Left renal cortex interstitium (tissue), 4 donors: ENCODE results near the gene ANO10. TPM values are rescaled to one million over a fixed set of nuclear protein-coding genes. Genes with fewer than 3 reads are reported as not detected.

Experiments used
- DNase-seq, 4 donors: peaks; one replicate each; pipeline ENCODE4 v3.0.0-alpha.2; 2013; ENCODE audit warnings: low read depth in 4 of 4, low spot score in 2 of 4, missing footprints in 1 of 4
- polyA plus RNA-seq, 4 donors: library from polyadenylated mRNA; unstranded; fragments of 120-200 nt; gene quantifications; one replicate each; pipeline ENCODE4 v1.2.1, GENCODE V29; 2013; ENCODE audit not compliant: insufficient read length in 4 of 4

The ANO10 gene
- polyA plus RNA-seq, 4 donors: 30.9 to 41.0 (median 34.7) TPM

- no peak for DNase-seq
These were observed 196.0 kb downstream of the ANO10 start for GRCh38 chr3:43425829-43426228.

- no peak for DNase-seq
These were observed 198.2 kb downstream of the ANO10 start for GRCh38 chr3:43423639-43424038.

GRCh38 chr3:43423142-43423541 lies 198.7 kb downstream of the ANO10 start:
- no peak for DNase-seq

GRCh38 chr3:43418601-43419272 lies 203.1 kb downstream of the ANO10 start:
- DNase-seq: no peak

- DNase-seq: no peak
These were observed 204.7 kb downstream of the ANO10 start for GRCh38 chr3:43417133-43417532.

GRCh38 chr3:43415088-43415487 lies 206.7 kb downstream of the ANO10 start:
- no peak for DNase-seq

GRCh38 chr3:43413676-43414368 lies 208.0 kb downstream of the ANO10 start:
- no peak for DNase-seq

GRCh38 chr3:43411429-43411828 lies 210.4 kb downstream of the ANO10 start:
- no peak for DNase-seq

- DNase-seq: no peak
These were observed 211.2 kb downstream of the ANO10 start for GRCh38 chr3:43410592-43410991.

GRCh38 chr3:43409506-43409905 lies 212.3 kb downstream of the ANO10 start:
- DNase-seq: no peak

GRCh38 chr3:43406643-43407023 lies 215.2 kb downstream of the ANO10 start:
- no peak for DNase-seq

GRCh38 chr3:43405888-43406642 lies 215.7 kb downstream of the ANO10 start:
- no peak for DNase-seq

GRCh38 chr3:43400781-43401730 lies 220.8 kb downstream of the ANO10 start:
- no peak for DNase-seq

GRCh38 chr3:43400167-43400566 lies 221.6 kb downstream of the ANO10 start:
- DNase-seq: no peak

GRCh38 chr3:43399034-43399433 lies 222.8 kb downstream of the ANO10 start:
- DNase-seq: no peak

- no peak for DNase-seq
These were observed 227.7 kb downstream of the ANO10 start for GRCh38 chr3:43394041-43394554.

- no peak for DNase-seq
These were observed 230.2 kb downstream of the ANO10 start for GRCh38 chr3:43391621-43392020.

GRCh38 chr3:43390255-43390588 lies 231.6 kb downstream of the ANO10 start:
- no peak for DNase-seq

- DNase-seq: no peak
These were observed 232.2 kb downstream of the ANO10 start for GRCh38 chr3:43389388-43390254.

- no peak for DNase-seq
These were observed 232.9 kb downstream of the ANO10 start for GRCh38 chr3:43388915-43389314.
